Stimulated activated CD8-positive, alpha-beta memory T cell treated with anti-CD3 and anti-CD28 coated beads, Interleukin-4, amount 100 ng/mL, for 1 hour (primary cell): ENCODE data around the gene SLC44A4.

Source experiments
- DNase-seq, 2 donors: peaks; one replicate each; pipeline ENCODE4 v3.0.0-alpha.2; 2020; ENCODE audit warnings: low read depth in 2 of 2, low spot score in 1 of 2

Gene SLC44A4

GRCh38 chr6:31901415-31901952 is 22.7 kb upstream of the SLC44A4 start:
- peak; percentile 28 to 37 for DNase-seq

- no peak for DNase-seq
These were observed 22.2 kb upstream of the SLC44A4 start for GRCh38 chr6:31900917-31901414.

GRCh38 chr6:31899882-31900722 is 21.3 kb upstream of the SLC44A4 start:
- no peak for DNase-seq

- no peak for DNase-seq
These were observed 20.4 kb upstream of the SLC44A4 start for GRCh38 chr6:31899215-31899614.

- DNase-seq: no peak
These were observed 19.7 kb upstream of the SLC44A4 start for GRCh38 chr6:31898383-31899011.

GRCh38 chr6:31897612-31898382 is 19.0 kb upstream of the SLC44A4 start, which contains the start of gene EHMT2:
Gene EHMT2 (minus strand): TSS chr6:31897698. CDS start chr6:31897677, 21 bp downstream.
- DNase-seq: peak; percentile 54 to 65

GRCh38 chr6:31896856-31897611 is 18.2 kb upstream of the SLC44A4 start:
- no peak for DNase-seq

GRCh38 chr6:31896493-31896855 is 17.7 kb upstream of the SLC44A4 start:
- no peak for DNase-seq

GRCh38 chr6:31892821-31893220 is 14.0 kb upstream of the SLC44A4 start:
- DNase-seq: no peak

GRCh38 chr6:31889331-31889972 is 10.7 kb upstream of the SLC44A4 start:
- no peak for DNase-seq

- no peak for DNase-seq
These were observed 9.8 kb upstream of the SLC44A4 start for GRCh38 chr6:31888276-31889258.

- no peak for DNase-seq
These were observed 8.6 kb upstream of the SLC44A4 start for GRCh38 chr6:31887173-31888007.

GRCh38 chr6:31886541-31886991 is 7.8 kb upstream of the SLC44A4 start:
- DNase-seq: no peak

GRCh38 chr6:31884528-31885035 is 5.8 kb upstream of the SLC44A4 start:
- no peak for DNase-seq

- DNase-seq: no peak
These were observed 4.9 kb upstream of the SLC44A4 start for GRCh38 chr6:31883676-31884075.

GRCh38 chr6:31882344-31882743 is 3.5 kb upstream of the SLC44A4 start:
- DNase-seq: no peak

GRCh38 chr6:31881136-31881859 is 2.5 kb upstream of the SLC44A4 start:
- no peak for DNase-seq
